Stimulated activated CD8-positive, alpha-beta memory T cell treated with anti-CD3 and anti-CD28 coated beads, Interleukin-2, amount 100 ng/mL, for 48 hours (primary cell): ENCODE results near the gene HMGN2.

Experiments
- DNase-seq, 2 donors: peaks; one replicate each; pipeline ENCODE4 v3.0.0-alpha.2; 2020; ENCODE audit warnings: low read depth in 2 of 2

The HMGN2 gene

DNA sequence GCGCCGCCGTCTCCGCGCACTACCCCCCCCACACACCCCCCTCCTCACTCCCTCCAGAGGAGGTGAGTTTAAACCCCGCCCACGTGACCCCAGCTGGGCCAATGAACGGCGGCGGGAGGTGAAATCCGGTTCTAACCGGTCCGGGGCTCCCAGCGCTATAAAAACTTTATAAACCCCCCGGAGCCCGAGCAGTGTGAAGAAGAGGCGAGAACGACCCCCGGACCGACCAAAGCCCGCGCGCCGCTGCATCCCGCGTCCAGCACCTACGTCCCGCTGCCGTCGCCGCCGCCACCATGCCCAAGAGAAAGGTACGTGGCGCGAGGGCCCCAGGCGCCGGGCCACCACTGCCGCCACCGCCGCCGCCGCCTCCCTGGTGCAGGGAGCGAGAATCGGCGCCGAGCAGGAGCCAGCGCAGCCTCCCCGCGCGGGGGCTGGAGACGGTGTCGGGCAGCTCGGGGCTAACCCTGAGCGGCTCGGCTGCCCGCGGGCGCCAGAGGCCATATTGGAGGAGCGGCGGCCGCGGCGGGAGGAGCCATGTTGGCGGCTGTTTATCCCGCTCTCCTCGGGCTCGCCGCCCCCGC lies at the start of gene HMGN2:
Gene HMGN2, plus strand, starts transcription at position 121 of the 581 bp plus-strand sequence. Its CDS starts 173 bp downstream, at position 294.
- peak; percentile 84 to 88 for DNase-seq

DNA sequence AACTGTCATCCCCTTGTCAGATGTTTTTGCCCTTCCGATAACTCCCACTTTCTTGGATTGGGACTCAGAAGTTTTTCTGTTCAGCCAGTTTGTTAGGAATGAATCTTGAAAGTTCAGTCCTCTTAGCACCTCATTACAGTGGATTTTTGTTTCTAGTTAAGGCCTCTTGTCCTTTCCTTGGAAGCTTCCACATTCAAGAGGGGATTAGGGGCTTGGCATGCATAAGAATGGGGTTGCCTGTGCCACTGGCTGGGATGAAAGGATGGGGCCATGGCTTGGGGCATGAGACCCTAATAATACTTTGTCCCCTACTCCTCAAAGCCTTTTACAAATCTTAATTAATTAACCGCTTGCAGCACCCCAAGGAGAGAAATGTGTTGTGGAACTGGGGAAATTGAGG lies 42.5 kb upstream of the HMGN2 start:
- no peak for DNase-seq

DNA sequence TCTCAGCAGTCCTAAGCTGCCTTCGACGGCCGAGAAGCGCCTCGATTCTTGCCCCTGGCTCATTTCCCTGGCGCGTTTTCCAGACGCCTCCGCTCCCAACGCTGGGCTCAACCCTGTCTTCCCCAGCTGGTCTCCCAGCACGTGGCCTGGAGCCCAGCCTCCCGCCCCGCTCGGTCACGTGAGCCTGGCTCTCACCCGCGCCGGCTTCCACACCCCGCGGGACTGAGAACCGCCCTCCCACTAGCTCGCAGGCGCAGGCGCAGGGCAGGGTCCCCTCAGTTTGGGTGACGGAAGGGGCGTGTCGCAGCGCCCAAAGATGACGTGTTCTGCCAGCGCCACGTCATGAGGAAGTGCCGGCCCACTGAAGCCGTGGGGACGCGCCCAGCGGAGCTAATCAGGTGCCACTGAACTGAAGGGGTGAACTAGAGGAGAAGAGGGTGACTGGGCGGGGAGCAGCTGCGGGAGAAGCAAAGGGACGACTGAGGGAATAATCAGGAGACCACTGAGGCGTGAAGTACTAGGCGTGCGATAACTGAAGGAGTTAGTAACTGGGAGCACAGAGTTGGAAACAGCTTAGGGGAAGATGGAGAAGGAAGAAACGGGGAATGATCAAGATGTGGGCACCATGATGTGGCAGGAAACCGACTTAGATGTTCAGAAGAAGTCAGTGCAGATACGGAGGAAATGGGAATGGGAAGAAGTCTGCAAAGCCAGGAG lies 40.1 kb upstream of the HMGN2 start, which contains the start of gene DHDDS:
Gene DHDDS, plus strand, starts transcription at position 343 of the 717 bp plus-strand sequence. CDS start 625 bp downstream, outside the sequence.
- peak; percentile 96 to 99 for DNase-seq

DNA sequence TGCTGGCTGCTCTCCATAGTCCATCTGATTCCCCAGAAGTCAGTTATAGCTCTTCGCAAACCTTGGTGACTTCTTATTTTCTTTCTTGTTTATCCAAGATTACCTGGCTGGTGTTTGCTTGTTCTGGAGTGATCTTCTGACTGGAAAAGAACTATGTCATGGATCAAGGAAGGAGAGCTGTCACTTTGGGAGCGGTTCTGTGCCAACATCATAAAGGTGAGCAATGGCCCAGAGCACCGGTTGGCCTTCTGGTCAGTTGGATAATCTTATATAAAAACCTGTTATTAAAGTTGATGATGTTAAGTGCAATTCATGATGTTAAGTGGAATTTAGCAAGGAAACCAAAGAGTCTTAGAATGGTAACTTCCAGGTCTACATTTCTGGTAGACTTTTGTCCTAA lies 39.4 kb upstream of the HMGN2 start:
- DNase-seq, result no peak

DNA sequence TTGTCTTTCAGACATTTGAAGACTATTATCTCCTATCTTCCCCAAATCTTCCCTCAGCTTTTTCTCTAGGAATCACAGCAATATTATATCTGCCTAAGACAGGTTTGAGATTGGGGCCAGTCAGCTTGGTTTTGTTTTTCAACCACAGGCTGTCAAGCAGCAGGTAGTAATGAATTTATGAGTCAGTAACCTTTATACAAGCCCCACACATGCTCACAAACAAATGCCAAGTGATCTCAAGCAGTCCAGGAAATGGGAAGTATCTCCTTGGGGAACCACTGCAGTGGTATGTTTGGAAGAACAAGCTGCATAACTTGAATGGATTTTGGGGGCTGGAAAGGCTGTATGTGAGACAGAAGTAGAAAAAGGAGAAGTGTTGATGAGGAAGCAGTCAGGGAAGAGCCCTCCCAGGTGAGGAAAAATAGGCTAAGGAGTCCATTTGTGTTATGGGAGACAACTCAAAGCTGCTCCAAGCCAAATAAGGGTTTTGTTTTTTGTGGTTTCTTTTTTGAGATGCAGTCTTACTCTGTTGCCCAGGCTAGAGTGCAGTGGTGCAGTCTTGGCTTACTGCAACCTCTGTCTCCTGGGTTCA lies 38.0 kb upstream of the HMGN2 start:
- DNase-seq, result no peak

DNA sequence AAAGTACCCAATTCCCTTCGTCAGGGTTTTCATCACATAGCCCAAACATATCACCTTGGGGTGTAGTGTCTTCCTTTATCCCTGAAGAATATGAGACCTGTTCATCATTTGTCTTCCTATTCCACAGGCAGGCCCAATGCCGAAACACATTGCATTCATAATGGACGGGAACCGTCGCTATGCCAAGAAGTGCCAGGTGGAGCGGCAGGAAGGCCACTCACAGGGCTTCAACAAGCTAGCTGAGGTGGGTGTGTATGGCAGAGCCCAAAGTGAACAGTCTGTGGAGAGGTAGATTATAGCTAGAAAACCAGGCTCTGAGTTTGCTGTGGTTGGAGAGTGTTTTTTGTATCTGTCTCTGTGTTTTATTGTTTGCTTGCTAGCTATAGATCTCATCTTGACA lies 34.2 kb upstream of the HMGN2 start:
- DNase-seq, result no peak

DNA sequence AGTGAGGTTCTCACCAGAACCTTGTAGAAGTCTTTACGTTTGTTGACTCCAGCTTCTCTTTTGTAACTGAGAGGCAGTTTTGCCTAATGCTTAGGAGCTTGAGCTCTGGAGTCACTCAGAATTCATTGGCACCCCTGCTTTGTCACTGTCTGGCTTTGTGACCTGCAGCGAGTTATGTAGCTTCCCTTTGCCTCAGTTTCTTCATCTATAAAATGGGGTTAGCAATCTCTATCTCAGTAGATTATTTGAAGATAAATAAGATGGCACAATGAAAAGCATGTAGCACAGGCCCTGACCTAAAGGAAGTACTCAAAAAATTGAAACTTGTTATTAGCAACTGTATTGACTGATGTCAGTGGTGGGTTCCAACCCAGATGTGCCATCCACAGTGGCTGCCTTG lies 32.0 kb upstream of the HMGN2 start:
- DNase-seq, result no peak

DNA sequence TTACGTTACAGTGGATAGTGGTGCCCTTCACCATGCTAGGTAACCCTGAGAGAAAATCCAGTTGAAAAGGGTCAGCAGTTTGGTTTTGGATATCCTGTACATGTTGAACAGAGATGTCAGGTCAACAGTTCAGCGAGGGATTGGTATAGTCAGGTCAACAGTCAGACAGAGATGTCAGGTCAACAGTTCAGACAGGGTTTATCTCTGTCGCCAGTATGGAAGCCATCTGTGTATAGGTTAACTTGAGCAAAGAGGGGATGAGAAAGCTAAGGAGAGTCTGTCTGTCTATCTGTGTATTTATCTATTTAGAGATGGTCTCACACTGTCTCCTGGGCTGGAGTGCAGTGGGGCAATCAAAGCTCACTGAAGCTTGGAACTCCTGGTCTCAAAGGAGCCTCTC lies 22.4 kb upstream of the HMGN2 start:
- DNase-seq, result no peak

DNA sequence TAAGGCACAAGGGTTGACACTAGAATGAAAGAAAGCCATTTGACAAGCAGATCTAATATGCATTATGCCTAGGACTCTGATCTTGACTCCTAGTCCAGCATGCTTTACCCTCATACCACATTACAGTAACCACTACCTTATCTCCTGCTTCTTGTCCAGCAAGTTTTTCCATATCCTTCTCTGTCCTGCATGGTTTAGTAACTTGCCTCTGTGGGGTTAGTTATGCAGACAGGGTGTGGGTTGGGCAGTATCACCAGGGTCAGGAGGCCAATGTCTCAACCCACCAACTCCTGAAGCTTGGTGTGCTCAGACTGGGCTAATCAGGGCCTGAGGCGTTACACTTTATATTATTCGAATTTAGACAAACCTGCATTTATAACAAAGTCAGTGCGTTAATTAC lies 21.3 kb upstream of the HMGN2 start:
- no peak for DNase-seq

DNA sequence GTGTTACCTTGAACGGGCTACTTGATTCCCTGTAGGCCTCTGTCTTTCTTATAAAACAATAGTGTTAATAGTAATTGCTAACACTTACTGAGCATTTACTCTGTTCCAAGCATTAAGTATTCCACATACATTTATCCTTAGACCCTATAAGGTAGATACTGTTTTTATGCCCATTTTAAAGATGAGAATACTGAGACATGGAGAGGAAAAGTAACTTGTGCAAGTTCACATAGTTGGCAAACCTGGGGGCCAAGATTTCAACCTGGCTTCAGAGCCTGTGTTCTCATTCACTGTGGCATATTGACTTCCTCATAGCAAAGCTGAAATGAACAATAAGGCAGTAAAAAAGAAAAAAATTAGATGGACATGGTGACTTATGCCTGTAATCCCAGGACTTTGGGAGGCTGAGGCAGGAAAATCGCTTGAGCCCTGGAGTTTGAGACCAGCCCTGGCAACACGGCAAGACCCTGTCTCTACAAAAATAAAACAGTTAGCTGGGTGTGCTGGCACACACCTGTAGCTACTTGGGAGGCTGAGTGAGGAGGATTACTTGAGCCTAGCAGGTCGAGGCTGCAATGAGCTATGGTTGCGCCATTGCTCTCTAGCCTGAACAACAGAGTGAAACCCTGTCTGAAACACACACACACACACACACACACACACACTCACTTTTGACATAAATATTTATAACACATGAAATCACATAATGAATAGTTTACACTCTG lies 19.6 kb upstream of the HMGN2 start:
- DNase-seq, result no peak

DNA sequence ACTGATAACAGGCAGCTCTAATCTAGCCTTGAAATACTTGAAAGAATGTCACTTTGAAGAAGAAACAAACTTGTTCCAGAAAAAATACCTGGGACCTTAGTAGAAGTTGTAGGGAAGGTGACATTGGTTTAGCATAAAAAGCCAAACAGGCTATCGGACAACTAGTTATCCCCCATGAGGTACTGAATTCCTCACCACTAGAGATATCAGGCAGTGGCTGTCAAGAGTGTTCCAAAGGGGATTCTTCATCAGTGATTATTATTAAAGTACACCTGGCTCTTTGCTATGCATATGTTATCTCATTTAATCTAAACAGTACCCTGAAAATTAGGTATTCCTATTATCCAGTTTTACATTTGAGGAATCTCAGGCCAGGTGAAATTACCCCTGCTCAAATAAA lies 13.1 kb upstream of the HMGN2 start:
- no peak for DNase-seq

DNA sequence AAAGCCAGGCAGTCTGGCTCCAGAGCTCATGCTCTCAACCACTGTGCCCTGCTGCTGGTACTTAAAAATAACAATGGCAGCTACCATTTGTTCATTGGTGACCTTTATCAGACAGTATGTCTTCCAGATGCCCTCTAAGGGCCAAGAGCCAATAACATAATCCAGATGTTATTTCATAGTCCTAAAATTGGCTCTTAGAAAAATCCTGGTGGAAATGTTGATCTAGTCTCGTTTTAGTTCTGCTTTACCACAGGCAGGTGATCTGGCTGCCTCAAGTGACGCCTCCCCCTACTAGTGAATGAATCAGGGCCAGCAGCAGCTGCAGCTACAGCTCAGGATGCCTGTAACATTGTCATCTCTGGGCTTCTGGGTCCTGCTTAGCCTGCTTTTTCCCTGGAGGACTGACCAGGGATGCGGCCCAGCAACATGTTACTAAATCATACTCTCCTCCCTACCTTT lies 12.6 kb upstream of the HMGN2 start:
- no peak for DNase-seq

DNA sequence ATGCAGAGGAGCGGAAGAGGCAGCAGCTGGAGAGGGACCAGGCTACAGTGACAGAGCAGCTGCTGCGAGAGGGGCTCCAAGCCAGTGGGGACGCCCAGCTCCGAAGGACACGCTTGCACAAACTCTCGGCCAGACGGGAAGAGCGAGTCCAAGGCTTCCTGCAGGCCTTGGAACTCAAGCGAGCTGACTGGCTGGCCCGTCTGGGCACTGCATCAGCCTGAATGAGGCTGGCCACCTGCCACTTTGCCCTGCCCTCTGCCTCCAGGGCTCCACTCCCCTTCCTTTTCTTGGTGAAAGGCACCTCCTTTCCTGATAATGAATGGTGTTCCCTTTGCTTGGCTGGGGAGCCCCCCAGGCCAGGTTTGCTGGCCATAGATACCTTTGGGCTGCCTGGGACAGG lies 3.3 kb upstream of the HMGN2 start:
- DNase-seq, result no peak

DNA sequence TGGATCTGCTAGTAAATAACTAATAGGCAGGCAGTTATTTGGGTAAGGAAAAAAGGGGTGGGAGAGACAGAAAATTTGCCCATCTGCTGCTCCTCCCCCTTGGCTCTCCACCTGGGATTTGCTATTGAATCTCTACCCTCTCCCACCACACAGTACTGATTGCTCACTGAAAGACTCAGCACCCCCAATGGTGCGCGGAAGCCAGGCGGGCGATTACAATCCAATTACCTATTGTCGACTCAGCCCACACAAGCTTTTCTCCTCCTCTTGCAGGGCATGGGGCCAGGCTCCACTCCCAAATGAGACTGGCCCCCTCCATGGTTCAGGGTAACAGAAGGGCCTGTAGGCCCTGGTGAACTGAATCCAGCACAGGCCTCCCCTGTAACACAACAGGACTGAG lies 2.7 kb upstream of the HMGN2 start:
- DNase-seq, result no peak

DNA sequence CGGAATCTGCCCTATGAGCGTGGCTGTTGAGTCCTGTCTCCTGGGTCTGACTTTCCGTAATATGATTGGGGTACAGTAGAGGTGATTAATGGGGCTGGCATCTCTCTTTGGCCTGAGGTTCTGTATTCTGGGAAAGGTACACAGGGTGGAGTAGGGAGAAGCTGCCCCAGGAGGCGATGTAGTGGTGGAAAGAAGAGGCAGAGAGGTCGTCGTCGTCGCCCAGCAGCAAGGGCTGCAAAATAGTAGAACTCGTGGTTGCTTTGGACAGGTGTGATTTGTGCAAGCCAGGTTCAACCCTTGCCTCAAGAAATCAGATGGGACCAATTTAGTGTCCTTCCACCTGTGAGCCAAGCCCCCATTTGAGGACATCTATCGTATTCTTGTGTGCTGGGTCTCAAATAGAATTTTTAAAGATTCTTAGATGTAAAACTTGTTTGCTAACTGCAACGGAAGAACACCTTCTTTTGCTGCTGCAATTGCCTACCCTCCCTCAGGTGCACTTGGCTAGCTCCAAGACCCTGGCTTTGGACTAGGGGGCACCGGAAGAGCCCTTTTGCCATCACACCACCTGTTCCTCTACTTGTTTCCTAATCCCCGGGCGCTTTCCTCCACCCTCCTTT lies 1.3 kb upstream of the HMGN2 start:
- DNase-seq, result no peak

DNA sequence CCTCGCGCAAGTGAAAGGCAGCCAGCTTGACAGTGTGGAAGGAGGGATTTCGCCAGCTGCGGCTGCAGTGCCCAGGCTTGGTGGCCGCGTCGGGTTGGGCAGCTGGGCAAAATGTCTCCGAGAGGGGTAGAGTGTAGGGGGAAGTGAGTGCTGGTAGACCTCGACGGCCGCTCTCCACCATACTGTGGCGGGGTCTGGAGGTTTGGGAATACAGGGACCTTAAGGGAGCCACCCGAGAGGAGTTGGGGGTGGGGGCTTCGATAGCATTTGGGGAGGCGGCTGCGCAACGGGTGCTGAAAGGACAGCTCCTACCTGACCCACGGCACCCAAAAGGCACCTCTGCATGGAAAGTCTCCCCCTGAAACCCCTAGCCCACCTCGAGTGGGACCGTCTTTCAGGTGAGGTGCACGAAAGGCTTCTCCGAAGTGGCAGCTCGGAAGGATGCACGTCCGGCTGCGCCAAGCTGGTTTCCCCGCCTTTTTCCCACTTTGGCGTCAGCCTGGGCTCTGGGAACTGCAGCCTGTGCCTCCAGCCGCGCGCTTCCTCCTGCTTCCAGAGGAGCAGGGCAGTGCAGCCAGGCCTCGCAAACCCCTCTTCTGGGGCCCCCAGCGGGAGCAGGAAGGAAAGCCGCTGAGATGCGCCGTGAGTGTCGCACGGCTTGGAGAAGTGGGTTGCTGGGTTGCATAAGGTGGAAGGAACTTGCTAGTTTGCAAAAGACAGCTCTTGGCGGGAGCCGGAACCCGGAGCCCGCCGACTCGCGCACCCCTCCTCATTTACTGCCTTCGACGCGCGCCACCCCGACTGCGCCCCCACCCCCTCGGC lies 531 bp upstream of the HMGN2 start:
- DNase-seq, result peak in 1 of 2 donors; percentile 19

DNA sequence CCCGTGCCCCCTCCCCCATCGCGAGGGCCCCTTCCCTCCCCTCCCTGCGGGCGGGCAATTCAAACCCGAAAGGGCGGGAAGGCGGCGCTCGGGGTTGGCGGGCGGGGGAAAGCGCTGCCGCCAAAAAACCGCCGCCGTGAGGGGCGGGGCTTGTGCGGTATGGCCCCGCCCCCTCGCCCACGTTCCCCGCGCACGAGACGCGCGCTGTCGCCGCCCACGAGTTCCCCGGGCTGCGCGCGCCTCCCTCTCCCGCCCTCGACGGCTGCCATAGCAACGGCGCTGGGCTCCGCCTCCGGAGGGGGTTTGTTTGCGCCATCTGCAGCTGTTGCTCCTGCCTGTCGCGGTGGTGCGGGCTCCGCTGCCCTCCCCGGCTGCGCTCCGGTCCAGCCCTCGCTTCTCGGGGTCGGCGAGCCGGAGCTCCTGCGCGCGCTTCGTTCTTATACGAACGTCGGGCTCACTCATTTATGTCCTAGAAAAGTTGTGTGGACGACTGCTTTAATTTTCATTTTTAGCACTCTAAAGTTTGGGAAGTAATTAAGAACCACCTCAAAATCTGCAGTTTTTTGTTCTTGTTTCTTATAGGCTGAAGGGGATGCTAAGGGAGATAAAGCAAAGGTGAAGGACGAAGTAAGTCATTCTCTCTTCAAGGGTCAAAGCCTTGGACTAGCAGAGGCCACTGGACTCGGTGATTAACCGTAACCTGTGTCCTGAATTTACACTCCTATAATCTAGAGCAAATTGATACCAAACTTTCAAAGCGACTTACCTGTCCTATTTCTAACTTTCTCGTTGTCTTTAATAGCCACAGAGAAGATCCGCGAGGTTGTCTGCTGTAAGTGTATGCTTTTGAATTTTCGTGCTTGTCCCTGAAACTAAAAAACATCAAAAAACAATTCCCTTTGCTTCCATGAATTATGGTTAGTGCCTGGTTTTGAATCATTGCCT lies 933 bp downstream of the HMGN2 start:
- DNase-seq, result peak; percentile 93

DNA sequence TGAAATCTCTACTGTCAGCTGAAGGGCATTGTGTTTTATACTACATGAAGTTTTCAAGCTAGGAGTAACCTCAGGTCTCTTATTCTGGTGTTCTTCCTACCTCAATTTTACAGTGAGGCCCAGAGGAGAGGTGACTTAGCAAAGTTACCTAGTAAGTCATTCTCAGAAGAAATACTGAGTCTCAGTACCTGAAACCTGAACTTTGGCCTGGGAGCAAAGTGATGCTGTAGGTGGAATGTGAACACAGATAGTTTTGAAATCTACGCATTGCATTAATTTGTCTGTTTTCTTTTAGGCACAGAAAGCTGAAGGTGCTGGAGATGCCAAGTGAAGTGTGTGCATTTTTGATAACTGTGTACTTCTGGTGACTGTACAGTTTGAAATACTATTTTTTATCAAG lies 2.6 kb downstream of the HMGN2 start:
- no peak for DNase-seq

DNA sequence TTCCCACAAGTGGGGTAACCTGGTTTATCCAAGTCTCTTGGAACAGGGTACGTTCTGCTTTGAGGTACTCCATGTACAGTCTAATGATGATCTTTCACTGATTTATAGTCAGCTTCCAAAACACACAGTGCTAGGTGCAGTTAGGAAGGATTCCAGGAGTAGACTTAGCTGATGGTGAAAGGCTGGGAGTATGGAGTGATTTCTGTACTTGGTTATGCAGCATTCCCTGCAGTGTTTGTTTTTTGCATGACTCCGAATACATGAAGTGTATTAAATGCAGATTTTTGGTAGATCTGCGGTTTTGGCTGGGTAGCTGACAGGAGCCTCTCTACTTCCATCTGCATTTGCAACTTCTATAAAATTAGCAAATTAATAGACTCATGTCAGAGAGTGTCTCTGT lies 3.7 kb downstream of the HMGN2 start:
- DNase-seq, result no peak

DNA sequence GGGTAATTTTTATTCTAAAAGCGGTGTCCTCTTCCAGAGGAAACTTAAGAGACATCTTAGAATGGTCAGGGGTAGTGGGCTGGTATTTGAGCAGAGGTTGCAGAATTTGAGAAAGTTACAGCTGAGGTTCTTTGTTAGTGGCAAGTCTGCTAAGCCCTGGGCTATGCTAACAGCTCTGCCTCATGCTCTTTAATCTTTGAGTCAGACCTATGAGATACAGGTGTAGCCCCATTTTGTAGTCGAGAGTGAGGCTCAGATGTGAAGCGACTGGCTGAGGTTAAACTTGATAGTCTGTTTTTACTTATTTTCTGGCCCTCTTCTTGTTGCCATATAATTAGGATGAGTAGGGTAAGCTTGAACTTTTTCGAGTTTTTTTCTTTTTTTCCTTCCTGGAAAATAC lies 4.7 kb downstream of the HMGN2 start:
- no peak for DNase-seq
